HK-2 (cell line): ENCODE data around the gene AKT3.

ENCODE experiments used
- DNase-seq: peaks from one replicate; pipeline ENCODE4 v3.0.0-alpha.2; 2018; ENCODE audit not compliant: unreplicated experiment

AKT3 gene

GRCh38 chr1:243553090-243553489 is 297.0 kb downstream of the AKT3 start:
- no peak for DNase-seq

- DNase-seq, result no peak
Observed at GRCh38 chr1:243550276-243550675, 299.8 kb downstream of the AKT3 start.

- no peak for DNase-seq
Observed at GRCh38 chr1:243549791-243550190, 300.3 kb downstream of the AKT3 start.

GRCh38 chr1:243549108-243549507 is 300.9 kb downstream of the AKT3 start:
- no peak for DNase-seq

GRCh38 chr1:243548516-243548915 is 301.5 kb downstream of the AKT3 start:
- no peak for DNase-seq

GRCh38 chr1:243547891-243548290 is 302.2 kb downstream of the AKT3 start:
- DNase-seq, result no peak

GRCh38 chr1:243546457-243546856 is 303.6 kb downstream of the AKT3 start:
- DNase-seq, result no peak

- no peak for DNase-seq
Observed at GRCh38 chr1:243543501-243543900, 306.5 kb downstream of the AKT3 start.

- no peak for DNase-seq
Observed at GRCh38 chr1:243542739-243543415, 307.2 kb downstream of the AKT3 start.

GRCh38 chr1:243539636-243540035 is 310.4 kb downstream of the AKT3 start:
- no peak for DNase-seq

GRCh38 chr1:243535014-243535413 is 315.0 kb downstream of the AKT3 start:
- DNase-seq, result no peak

GRCh38 chr1:243529512-243529911 is 320.5 kb downstream of the AKT3 start:
- DNase-seq, result no peak

- DNase-seq, result no peak
Observed at GRCh38 chr1:243528459-243529121, 321.5 kb downstream of the AKT3 start.

GRCh38 chr1:243526180-243526579 is 323.9 kb downstream of the AKT3 start:
- DNase-seq, result no peak

- no peak for DNase-seq
Observed at GRCh38 chr1:243525085-243525487, 325.0 kb downstream of the AKT3 start.

- DNase-seq, result no peak
Observed at GRCh38 chr1:243523766-243524165, 326.3 kb downstream of the AKT3 start.

- no peak for DNase-seq
Observed at GRCh38 chr1:243520831-243521230, 329.2 kb downstream of the AKT3 start.

GRCh38 chr1:243514927-243515326 is 335.1 kb downstream of the AKT3 start:
- DNase-seq, result no peak

- DNase-seq, result no peak
Observed at GRCh38 chr1:243513726-243514491, 336.1 kb downstream of the AKT3 start.

- no peak for DNase-seq
Observed at GRCh38 chr1:243510928-243511327, 339.1 kb downstream of the AKT3 start.

- DNase-seq, result no peak
Observed at GRCh38 chr1:243508943-243509342, 341.1 kb downstream of the AKT3 start.

- DNase-seq, result no peak
Observed at GRCh38 chr1:243508303-243508713, 341.7 kb downstream of the AKT3 start.
